Fibroblast of gingiva (primary cell): ENCODE results near the gene GAS6.

Experiments
- DNase-seq: peaks from one replicate; pipeline ENCODE4 v3.0.0-alpha.2; 2011; ENCODE audit warnings: low read depth

Gene GAS6

GRCh38 chr13:113887700-113888201 lies 23.9 kb upstream of the GAS6 start:
- peak; percentile 98 for DNase-seq

DNA sequence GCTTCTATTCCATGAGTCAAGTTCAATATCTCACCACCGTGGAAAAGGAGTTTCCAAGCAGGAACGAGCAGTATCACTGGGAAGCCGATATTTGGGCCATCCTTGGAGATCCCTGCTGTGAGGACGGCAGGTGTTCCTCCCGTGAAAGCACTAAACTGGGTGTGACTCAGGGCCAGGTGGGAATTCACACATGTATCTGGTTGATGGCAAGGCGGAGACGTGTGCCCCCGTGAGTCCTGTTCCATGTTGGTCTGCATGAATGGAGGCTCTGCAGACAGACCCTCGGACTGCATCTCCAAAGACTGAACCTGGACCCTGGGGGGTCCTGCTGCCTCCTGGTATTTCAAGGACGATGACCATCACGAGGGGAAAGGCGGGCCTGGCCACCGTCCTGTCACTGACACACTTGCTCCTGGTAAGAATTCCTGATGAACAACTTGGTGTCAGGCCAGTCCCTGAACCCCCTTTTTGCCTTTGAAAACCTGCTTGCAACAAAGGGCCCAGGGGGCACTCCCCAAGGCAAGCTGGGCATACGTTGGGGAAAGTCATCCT lies 22.8 kb upstream of the GAS6 start:
- no peak for DNase-seq

- no peak for DNase-seq
Observed at GRCh38 chr13:113884821-113885220, 20.9 kb upstream of the GAS6 start.

DNA sequence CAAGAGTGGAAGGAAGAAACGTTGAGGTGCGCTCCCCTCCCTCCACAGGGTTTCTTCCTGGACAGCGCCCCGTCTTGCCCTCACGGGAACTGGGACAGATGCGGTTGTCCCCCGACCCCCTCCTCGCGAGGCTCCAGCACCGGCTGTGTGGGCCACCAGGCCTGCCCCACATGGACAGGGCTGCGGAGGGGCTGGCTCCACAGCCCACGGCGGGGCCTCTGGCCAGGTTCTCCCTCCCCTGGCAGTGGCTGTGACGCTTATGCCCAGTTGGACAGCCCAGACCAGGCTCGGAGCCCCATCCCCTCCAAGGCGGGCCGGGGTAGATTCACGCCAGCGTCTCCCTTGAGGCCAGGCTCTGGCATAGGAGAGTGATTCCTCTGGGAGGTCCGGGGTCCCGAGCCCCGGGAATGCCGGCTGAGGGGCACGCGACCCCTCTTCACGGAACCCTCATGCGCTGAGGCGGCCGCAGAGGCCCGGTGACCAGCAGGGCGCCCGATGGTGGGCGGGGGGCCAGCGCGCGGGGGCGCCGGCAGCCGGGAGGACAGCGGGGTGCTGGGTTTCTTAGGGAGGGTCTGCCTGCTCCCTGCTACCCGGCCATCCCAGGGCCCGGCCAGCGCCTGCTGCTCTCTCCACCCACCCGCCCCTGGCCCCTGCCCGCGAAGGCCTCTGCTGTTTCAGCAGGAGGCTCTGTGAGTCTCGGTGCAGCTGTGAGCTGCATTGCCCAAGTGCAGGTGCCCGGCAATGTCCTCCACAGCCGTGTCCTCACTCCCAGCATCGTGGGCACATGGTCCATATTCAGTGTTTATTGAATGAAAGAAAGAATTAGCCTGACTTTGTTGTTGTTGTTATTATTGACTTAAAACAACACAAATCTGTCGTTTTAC lies 20.3 kb upstream of the GAS6 start:
- DNase-seq, result no peak

DNA sequence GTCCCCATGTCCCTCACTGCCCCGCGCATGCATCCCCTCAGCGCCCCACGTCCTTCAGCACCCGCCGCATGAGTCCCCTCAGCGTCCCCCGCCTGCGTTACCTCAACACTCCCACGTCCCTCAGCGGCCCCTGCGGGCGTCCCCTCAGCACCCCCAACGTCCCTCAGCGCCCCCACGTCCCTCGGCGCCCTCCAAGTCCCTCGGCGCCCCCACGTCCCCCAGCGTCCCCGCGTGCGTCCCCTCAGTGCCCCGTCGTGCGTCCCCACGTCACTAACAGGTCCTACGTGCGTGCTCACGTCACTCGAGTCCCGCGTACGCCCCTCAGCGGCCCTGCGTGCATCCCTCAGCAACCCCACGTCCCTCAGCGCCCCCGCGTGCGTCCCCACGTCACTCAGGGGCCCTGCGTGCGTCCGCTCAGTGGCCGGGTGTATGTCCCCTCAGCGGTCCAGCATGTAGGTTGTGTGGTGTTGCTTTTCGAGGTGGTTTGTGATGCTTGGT lies 19.5 kb upstream of the GAS6 start:
- DNase-seq, result no peak

- DNase-seq, result no peak
Observed at GRCh38 chr13:113882716-113883115, 18.8 kb upstream of the GAS6 start.

DNA sequence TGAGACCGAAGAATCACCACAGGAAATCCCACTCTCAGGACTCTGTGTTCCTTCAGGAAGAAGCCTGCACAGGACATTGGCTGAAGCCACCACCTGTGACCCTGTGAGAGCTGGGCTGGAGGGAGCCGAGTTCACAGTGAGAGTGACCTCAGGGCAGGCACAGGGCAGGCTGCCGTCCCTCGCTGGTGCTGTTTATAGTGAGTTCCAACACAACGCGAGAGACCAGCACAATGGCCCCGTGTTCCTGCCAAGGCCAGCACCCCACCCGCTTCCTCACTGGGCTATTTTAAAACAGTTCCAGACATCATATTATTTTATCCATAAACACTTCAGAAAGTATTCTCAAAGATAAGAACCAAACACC lies 18.4 kb upstream of the GAS6 start:
- no peak for DNase-seq

GRCh38 chr13:113881614-113882266 lies 17.9 kb upstream of the GAS6 start:
- DNase-seq, result no peak

DNA sequence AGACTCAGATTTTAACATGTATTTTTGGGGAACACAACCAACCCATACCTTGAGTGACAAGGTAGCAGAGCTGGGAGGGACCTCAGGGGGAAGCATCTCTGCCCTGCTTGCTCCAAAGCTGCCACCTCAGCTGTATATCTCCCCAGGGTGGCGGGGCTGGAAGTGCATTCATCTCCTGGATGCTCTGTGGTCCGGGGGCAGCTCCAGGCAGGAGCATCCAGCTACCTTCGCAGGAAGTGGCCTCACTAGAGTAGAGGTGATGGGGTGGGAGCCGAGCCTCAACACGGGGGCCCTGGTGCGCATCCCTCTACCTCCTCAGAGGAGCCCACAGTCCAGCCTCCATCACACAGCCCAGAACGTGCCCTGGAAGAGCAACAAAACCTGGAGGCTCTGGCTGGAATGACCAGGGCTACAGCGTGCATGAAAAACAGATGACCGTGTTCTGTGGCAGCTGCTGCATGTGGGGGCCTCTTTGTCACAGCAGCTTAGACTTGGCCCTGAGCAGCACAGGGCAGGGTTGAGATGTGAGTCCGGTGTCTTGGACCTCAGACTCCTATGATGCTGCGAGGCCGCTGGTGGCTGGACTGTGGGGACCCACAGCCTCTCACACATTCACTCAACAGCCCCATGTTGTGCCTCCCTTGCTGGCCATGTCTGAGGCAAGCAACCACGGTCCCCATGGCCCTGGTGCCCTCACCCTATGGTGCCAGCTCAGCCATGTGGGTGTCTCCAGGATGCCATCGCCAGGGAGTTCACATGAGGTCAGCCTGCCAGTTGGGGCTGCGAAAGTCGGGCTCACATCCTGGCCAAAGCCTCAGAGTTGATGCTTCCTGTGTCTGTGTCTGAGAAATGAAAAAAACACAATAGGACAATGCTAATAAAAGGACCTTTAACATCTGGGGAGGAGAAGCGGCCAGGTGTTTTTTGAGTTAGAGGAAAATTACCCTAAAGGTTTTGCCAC lies 17.1 kb upstream of the GAS6 start:
- DNase-seq, result no peak

DNA sequence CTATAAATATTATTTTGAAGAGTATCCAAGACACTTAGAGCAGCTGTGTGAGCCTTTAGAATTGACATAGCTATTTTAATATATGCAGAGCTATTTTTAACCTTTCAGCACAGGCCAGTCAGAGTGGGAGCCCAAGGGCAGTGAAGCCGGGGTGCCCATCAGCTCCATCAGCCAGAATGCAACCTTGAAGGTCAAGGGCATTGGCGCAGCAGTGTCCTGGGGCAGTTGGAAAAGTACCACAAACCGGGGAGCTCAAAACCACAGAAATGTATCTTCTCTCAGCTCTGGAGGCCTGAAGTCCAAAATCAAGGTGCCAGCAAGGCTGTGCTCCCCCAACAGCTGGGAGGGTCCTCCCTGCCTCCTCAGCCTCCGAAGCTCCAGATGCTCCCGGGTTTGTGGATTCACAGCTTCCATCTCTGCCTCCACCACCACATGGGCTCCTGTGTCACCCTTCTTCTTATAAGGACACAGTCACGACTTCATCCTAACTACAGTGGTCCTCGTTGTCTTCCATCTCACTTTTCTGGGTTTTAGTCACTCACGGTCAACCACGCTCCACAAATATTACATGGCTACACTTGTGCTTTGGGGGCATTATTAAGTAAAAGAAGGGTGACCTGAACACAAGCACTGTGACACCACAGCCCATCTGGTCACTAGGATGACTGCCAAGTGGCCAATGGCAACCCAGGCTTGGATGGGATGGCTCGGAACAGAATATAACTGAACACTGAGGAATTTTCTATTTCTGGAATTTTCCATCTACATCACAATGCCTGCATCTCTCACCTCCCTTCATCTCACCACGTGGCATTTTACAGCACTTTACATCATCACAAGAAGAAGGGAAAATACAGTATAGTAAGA lies 15.9 kb upstream of the GAS6 start:
- DNase-seq, result no peak

DNA sequence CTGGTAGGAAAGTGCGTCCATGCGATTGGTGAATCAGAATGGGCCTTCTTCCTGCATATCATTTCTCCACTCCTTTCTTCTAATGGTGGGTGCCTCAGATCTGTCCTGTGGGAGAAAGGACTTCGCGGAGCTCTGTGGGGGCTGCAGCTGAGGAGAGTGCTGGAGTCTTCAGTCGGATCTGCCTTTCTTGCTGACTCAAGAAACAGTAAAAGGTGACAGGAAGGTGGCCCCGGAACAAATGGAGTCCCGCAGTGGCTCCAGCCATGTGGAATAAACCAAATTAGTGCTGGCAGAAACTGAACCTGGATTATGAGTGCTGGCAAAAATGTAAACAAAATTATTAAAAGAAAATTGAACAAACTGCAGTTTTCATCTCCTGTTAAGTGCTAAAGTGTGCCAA lies 15.1 kb upstream of the GAS6 start:
- no peak for DNase-seq

DNA sequence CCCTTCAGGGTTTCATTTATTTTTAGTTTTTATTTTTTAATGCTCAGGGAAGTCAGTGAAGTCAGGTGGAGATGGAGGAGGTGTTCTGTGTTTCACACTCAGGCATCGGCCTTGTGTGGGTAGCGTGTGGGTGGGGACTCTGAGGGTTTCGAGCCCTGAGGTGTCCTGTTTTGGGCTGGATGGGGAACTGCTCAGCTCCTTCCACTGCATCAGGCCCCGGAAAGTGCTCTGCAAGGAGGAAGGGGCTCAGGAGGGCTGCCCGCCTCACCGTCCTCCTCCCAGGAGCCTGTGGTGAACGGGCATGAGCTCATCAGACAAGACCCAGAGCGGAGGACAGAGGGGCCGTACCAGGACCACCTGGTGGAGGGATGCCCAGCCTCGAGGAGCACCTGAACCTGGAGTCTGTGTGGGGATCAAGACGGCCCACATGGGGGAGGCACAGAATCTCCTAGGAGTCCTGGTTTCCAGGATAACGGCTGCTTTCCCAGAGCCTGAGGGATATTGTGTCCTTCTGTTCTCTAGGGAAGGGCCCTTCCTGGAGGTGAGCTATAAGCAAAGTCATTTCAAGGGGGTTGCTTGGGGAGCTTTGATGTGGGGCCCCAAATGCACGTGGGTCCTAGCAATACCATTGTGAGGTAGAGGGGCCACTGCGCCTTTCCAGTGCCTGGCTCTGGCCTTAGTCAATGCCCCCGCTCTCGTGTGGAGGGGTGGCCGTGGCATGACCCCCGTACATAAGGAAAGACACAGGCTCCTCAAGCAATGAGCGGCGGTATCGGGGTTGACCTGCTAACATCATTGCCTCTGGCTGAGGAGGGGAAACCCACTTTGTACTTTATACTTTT lies 13.5 kb upstream of the GAS6 start:
- no peak for DNase-seq

DNA sequence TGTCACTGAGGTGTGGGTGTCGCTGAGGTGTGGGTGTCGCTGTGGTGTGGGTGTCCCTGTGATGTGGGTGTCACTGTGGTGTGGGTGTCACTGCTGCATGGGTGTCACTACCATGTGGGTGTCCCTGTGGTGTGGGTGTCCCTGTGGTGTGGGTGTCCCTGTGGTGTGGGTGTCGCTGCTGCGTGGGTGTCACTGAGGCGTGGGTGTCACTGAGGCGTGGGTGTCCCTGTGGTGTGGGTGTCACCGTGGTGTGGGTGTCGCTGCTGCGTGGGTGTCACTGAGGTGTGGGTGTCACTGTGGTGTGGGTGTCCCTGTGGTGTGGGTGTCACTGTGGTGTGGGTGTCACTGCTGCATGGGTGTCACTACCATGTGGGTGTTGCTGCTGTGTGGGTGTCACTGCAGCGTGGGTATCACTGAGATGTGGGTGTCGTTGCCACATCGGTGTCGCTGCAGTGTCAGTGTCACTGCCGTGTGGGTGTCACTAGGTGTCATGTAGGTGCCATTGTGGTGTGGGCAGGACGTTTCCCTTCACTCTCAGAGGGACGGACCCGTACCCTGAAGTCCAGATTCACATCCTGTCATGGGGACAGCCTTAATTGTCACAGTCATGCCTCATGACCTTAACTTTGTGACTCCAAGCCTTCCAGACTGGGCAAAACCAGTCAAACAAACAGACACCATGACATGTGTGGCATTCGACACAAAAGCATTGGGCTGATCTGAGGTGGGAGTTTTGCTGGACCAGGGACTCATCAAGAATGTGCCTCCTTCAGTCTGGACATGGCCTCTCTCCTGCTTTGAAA lies 12.7 kb upstream of the GAS6 start:
- DNase-seq, result no peak

DNA sequence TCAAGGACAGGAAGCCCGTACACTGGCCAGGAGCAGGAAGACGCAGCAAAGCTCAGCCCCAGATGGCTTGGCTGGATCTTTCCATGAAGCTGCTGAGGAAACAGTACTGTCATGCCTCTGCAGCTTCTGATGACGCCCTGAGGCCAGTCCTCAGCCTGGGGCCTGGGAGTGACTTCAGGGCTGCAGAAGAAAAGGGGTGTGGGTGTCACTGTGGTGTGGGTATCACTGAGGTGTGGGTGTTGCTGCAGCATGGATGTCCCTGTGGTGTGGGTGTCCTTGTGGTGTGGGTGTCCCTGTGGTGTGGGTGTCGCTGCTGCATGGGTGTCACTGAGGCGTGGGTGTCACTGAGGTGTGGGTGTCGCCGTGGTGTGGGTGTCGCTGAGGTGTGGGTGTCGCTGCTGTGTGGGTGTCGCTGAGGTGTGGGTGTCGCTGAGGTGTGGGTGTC lies 12.0 kb upstream of the GAS6 start:
- DNase-seq, result no peak

DNA sequence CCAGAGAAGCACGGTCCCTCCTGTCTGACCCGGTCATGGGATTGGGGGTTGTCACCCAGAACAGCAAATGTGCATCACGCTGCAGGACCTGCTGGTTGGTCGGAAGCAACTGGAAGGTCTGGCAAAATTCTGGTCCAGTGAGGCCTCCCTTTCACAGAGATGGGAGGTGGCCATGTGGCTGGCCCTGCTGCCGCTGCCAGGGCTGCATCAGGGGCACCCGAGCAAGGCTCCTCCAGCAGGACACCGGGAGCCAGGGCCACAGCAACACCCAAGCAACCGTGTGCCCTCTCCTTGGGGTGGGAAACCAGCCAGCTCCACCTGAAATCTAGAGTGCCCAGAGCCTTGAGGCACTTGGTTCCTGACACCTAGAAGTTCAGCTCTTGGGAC lies 11.5 kb upstream of the GAS6 start:
- DNase-seq, result no peak

GRCh38 chr13:113874579-113875428 lies 10.9 kb upstream of the GAS6 start:
- DNase-seq, result no peak

DNA sequence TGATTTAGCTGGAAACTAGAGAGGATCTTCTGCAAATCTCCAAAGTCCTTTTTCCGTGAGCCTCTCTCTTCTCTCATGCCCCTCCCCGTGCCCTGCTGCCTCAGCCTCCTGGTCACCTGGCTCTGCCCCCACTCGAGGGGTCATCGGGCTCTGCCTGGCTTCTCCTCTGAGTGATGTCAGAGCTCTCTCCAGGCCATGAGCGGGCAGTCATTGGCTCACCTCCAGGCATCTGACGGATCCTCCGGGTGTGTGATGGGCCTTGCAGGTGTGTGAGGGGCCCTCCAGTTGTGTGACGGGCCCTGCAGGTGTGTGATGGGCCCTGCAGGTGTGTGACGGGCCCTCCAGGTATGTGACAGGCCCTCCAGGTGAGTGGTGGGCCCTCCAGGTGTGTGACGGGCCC lies 10.3 kb upstream of the GAS6 start:
- no peak for DNase-seq

DNA sequence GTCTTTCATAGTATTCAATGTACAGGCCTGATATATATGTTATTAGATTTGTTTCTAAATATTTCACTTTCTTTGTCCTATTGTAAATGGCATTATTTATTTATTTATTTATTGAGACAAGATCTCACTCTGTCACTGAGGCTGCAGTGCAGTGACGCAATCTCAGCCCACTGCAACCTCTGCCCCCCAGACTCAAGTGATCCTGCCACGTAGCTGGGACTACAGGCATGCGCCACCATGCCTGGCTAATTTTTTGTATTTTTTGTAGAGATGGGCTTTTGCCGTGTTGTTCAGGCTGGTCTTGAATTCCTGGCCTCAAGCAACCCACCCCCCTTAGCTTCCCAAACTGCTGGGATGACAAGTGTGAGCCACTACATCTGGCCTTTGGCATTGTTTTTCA lies 5.4 kb upstream of the GAS6 start:
- DNase-seq, result no peak
